ENCODE data around the gene L3MBTL3.

The L3MBTL3 gene

GRCh38 chr6:130187335-130188206, 169.2 kb downstream of the L3MBTL3 start:
- DNase-seq, result no peak

- no peak for DNase-seq
These were observed 170.0 kb downstream of the L3MBTL3 start for GRCh38 chr6:130188207-130188899.

GRCh38 chr6:130189531-130190397, 171.4 kb downstream of the L3MBTL3 start:
- no peak for DNase-seq
